ENCODE measurements around the gene ADAM19.

- TF ChIP-seq, protein P1, sequence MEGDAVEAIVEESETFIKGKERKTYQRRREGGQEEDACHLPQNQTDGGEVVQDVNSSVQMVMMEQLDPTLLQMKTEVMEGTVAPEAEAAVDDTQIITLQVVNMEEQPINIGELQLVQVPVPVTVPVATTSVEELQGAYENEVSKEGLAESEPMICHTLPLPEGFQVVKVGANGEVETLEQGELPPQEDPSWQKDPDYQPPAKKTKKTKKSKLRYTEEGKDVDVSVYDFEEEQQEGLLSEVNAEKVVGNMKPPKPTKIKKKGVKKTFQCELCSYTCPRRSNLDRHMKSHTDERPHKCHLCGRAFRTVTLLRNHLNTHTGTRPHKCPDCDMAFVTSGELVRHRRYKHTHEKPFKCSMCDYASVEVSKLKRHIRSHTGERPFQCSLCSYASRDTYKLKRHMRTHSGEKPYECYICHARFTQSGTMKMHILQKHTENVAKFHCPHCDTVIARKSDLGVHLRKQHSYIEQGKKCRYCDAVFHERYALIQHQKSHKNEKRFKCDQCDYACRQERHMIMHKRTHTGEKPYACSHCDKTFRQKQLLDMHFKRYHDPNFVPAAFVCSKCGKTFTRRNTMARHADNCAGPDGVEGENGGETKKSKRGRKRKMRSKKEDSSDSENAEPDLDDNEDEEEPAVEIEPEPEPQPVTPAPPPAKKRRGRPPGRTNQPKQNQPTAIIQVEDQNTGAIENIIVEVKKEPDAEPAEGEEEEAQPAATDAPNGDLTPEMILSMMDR (IDR thresholded peaks at IDR 0.05), result no peak
- TF ChIP-seq POLR2AphosphoS5 (IDR thresholded peaks at IDR 0.05; ENCODE audit: insufficient read depth in 1 of 2, low read depth in 1 of 2), result no peak
Observed at GRCh38 chr5:157486221-157486681, 89.3 kb downstream of the ADAM19 start.
